Panc1 (cell line): ENCODE measurements around the gene C2CD2L. TPM values are rescaled to one million over a fixed set of nuclear protein-coding genes. Genes with fewer than 3 reads are reported as not detected.

Experiments used
- ATAC-seq: fragments of 200-7000 bp; cut with Tn5 transposase; 2 replicates; pipeline ENCODE4 v1.9.1; 2020; ENCODE audit warnings: mild to moderate bottlenecking, moderate library complexity
- BruUV-seq: library from RNA; stranded (reverse); fragments of 400-500 nt; replicated peaks from 2 replicates; lab custom pipeline; 2021; lab: Mats Ljungman, UMichigan
- CTCF ChIA-PET: fragments of 300-600 bp; sonication (Branson Sonifier 250); formaldehyde crosslinking; loops from one replicate; lab custom pipeline; 2022; ENCODE audit warnings: antibody characterized with exemption; lab: Charles Lee
- POLR2A ChIA-PET: fragments of 300-600 bp; sonication (Branson Sonifier 250); formaldehyde crosslinking; loops from one replicate; lab custom pipeline; 2022; ENCODE audit warnings: antibody characterized with exemption; lab: Charles Lee
- DNase-seq: peaks from one replicate; pipeline ENCODE4 v3.0.0-alpha.2; 2010; ENCODE audit warnings: low read depth, low spot score
- H3K27ac ChIP-seq: 2 replicates; pipeline ENCODE4 v1.5.1; 2011; ENCODE audit warnings: mild to moderate bottlenecking, low read length, inconsistent platforms
- H3K27me3 ChIP-seq: fragments of 200-500 bp; sonication (Bioruptor generic); 2 replicates; pipeline ENCODE4 v1.6.0; 2014; ENCODE audit warnings: low read length, inconsistent platforms; ENCODE audit not compliant: control insufficient read depth, insufficient read depth
- H3K36me3 ChIP-seq: fragments of 200-500 bp; sonication (Bioruptor generic); 2 replicates; pipeline ENCODE4 v1.5.1; 2014; ENCODE audit warnings: inconsistent platforms, mild to moderate bottlenecking, low read length, moderate library complexity; ENCODE audit not compliant: control insufficient read depth, insufficient read depth
- H3K4me1 ChIP-seq: 2 replicates; pipeline ENCODE4 v1.5.1; 2011; ENCODE audit warnings: inconsistent platforms, mild to moderate bottlenecking, low read length, moderate library complexity; ENCODE audit not compliant: control insufficient read depth, insufficient read depth
- H3K4me3 ChIP-seq, 2 experiments: 2 replicates each; pipeline ENCODE4 v1.5.1; 2011 to 2012; ENCODE audit warnings: low read depth in 2 of 2, low read length in 2 of 2, mild to moderate bottlenecking in 2 of 2, inconsistent platforms in 1 of 2, moderate library complexity in 1 of 2
- H3K9me3 ChIP-seq: fragments of 200-500 bp; sonication (Bioruptor generic); 2 replicates; pipeline ENCODE4 v1.5.1; 2014; ENCODE audit warnings: low read depth, mild to moderate bottlenecking, inconsistent platforms, low read length, moderate library complexity; ENCODE audit not compliant: control insufficient read depth, insufficient read depth
- POLR2AphosphoS5 ChIP-seq: IDR thresholded peaks from 2 replicates; pipeline ENCODE4 v1.6.1; 2012; ENCODE audit warnings: mild to moderate bottlenecking, low read depth, low read length, moderate library complexity
- SIN3A ChIP-seq: IDR thresholded peaks from 2 replicates; pipeline ENCODE4 v1.6.1; 2012; ENCODE audit warnings: low read depth, mild to moderate bottlenecking, low read length, moderate library complexity, borderline replicate concordance; ENCODE audit not compliant: insufficient read depth
- TCF7L2 ChIP-seq: IDR thresholded peaks from 2 replicates; pipeline ENCODE4 v1.6.1; 2011; ENCODE audit warnings: mild to moderate bottlenecking, low read depth, low read length, inconsistent platforms
- in situ Hi-C: cut with HindIII; loops from 2 replicates; pipeline ENCODE4 v1.10.0; 2016; ENCODE audit warnings: low sequenced_read_pairs, low pct_unique_long_range_greater_than_20kb
- intact Hi-C: fragments of 100-400 bp; cut with micrococcal nuclease; formaldehyde crosslinking; loops from one replicate; pipeline ENCODE4 v1.10.0; 2022; ENCODE audit not compliant: unreplicated experiment
- total RNA-seq: library from RNA; stranded (reverse); gene quantifications from one replicate; pipeline ENCODE4 v1.2.1, GENCODE V29; 2021; ENCODE audit not compliant: unreplicated experiment
- TF ChIP-seq, protein P1 (sequence below), 2 experiments: IDR thresholded peaks; 2 replicates each; pipeline ENCODE4 v1.6.1; 2011 to 2012; ENCODE audit warnings: low read depth in 2 of 2, control low read depth in 1 of 2, low read length in 1 of 2, mild to moderate bottlenecking in 1 of 2, moderate library complexity in 1 of 2; ENCODE audit not compliant: insufficient read depth in 1 of 2
- TF ChIP-seq, protein P2 (sequence below): fragments of 450-650 bp; IDR thresholded peaks from 2 replicates; pipeline ENCODE4 v1.5.1; 2017; ENCODE audit warnings: mild to moderate bottlenecking

The C2CD2L gene
- total RNA-seq, 1 experiment from 2014 or later, result 10.1 TPM

- DNase-seq (peak; percentile 91), ATAC-seq (peak; percentile 98)
- ChIA-PET CTCF (interaction anchor here (0.8 kb wide), 1 partner anchor 30 kb away, joined by 3 read pairs; no protein-coding TSS in a partner anchor), POLR2A (interaction anchor here (0.5 to 1.3 kb wide), 8 partner anchors 17 to 622 kb away, joined by 3 to 20 read pairs (median 4); partner anchors contain the start of gene VPS11)
- no TSS peak for BruUV-seq
- in situ Hi-C loops (no loop called here), intact Hi-C loops (no loop called here)
- H3K27me3 ChIP-seq, result no peaks in the 10 kb centered on the region
- H3K4me1 ChIP-seq, result peaks cover 10% of the 10 kb centered on the region
- peak within 1 kb of the TSS; percentile 94 for H3K27ac ChIP-seq
- H3K36me3 ChIP-seq, result no peaks in the 10 kb centered on the region; the same call in 1 of the 2 replicates
- TF ChIP-seq, protein P1, sequence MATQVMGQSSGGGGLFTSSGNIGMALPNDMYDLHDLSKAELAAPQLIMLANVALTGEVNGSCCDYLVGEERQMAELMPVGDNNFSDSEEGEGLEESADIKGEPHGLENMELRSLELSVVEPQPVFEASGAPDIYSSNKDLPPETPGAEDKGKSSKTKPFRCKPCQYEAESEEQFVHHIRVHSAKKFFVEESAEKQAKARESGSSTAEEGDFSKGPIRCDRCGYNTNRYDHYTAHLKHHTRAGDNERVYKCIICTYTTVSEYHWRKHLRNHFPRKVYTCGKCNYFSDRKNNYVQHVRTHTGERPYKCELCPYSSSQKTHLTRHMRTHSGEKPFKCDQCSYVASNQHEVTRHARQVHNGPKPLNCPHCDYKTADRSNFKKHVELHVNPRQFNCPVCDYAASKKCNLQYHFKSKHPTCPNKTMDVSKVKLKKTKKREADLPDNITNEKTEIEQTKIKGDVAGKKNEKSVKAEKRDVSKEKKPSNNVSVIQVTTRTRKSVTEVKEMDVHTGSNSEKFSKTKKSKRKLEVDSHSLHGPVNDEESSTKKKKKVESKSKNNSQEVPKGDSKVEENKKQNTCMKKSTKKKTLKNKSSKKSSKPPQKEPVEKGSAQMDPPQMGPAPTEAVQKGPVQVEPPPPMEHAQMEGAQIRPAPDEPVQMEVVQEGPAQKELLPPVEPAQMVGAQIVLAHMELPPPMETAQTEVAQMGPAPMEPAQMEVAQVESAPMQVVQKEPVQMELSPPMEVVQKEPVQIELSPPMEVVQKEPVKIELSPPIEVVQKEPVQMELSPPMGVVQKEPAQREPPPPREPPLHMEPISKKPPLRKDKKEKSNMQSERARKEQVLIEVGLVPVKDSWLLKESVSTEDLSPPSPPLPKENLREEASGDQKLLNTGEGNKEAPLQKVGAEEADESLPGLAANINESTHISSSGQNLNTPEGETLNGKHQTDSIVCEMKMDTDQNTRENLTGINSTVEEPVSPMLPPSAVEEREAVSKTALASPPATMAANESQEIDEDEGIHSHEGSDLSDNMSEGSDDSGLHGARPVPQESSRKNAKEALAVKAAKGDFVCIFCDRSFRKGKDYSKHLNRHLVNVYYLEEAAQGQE (IDR thresholded peaks at IDR 0.05; ENCODE audit: insufficient read depth in 1 of 2, low read depth in 2 of 2, low read length in 1 of 2), result no peak
- TF ChIP-seq TCF7L2 (no peak), POLR2AphosphoS5 (peak; percentile 99), SIN3A (peak; percentile 75; the same call in 1 of the 2 replicates)
- TF ChIP-seq, protein P2, sequence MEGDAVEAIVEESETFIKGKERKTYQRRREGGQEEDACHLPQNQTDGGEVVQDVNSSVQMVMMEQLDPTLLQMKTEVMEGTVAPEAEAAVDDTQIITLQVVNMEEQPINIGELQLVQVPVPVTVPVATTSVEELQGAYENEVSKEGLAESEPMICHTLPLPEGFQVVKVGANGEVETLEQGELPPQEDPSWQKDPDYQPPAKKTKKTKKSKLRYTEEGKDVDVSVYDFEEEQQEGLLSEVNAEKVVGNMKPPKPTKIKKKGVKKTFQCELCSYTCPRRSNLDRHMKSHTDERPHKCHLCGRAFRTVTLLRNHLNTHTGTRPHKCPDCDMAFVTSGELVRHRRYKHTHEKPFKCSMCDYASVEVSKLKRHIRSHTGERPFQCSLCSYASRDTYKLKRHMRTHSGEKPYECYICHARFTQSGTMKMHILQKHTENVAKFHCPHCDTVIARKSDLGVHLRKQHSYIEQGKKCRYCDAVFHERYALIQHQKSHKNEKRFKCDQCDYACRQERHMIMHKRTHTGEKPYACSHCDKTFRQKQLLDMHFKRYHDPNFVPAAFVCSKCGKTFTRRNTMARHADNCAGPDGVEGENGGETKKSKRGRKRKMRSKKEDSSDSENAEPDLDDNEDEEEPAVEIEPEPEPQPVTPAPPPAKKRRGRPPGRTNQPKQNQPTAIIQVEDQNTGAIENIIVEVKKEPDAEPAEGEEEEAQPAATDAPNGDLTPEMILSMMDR, result no peak
- peak within 1 kb of the TSS; percentile 73 to 92 for H3K4me3 ChIP-seq
- no peaks in the 10 kb centered on the region for H3K9me3 ChIP-seq
Measured at GRCh38 chr11:119084663-119085436, 22.3 kb upstream of the C2CD2L start, which contains the start of gene HMBS. Gene HMBS (plus strand): TSS chr11:119084881. CDS start chr11:119085034, 153 bp downstream.

DNA sequence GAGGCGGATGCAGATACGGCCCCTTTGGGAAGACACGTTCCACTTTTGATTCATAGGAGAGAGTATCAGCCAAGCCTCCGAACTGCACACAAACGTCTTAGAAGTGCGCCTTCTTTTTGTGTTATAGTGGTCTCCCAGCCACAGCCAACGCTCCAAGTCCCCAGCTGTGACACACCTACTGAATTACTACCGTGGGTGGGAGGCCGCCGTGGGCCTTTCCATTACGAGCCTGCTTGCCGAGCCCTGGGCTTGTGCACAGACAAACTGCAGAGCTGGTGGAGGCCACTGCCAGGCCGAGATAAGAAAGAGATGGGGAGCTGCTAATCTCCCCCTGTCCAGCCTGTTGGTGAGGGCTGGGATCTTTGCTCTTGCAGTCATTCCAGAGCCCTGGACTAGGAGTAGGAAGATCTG is 21.7 kb upstream of the C2CD2L start:
- ChIA-PET CTCF (no interaction called here), POLR2A (interaction anchor here (0.6 to 1.0 kb wide), 5 partner anchors 17 to 623 kb away, joined by 3 to 20 read pairs (median 3); no protein-coding TSS in a partner anchor)
- H3K9me3 ChIP-seq, result no peaks in the 10 kb centered on the region
- H3K36me3 ChIP-seq, result no peaks in the 10 kb centered on the region; the same call in 1 of the 2 replicates
- TSS peak; percentile 94 for BruUV-seq
- in situ Hi-C loops, result no loop called here
- H3K4me3 ChIP-seq, result peak overlapping the region; percentile 73 to 92
- intact Hi-C loops, result no loop called here
- DNase-seq (no peak), ATAC-seq (no peak; the same call in 1 of the 2 replicates)
- peak overlapping the region; percentile 94 for H3K27ac ChIP-seq
- no peaks in the 10 kb centered on the region for H3K27me3 ChIP-seq
- TF ChIP-seq, protein P1 (IDR thresholded peaks at IDR 0.05; ENCODE audit: insufficient read depth in 1 of 2, low read depth in 2 of 2, low read length in 1 of 2), result no peak
- TF ChIP-seq POLR2AphosphoS5 (no peak), TCF7L2 (no peak), SIN3A (no peak)
- TF ChIP-seq, protein P2, result no peak
- peaks cover 10% of the 10 kb centered on the region for H3K4me1 ChIP-seq
